ENCODE results near the gene EPHB2.

The EPHB2 gene

GRCh38 chr1:22877112-22877915, 166.7 kb downstream of the EPHB2 start:
- TF ChIP-seq CTCF (IDR thresholded peaks at IDR 0.05; ENCODE audit: low read depth, low read length) = no peak
- DNase-seq (ENCODE audit: extremely low read depth, low read depth) = no peak

- DNase-seq (ENCODE audit: extremely low read depth, low read depth) = no peak
- TF ChIP-seq CTCF (IDR thresholded peaks at IDR 0.05; ENCODE audit: low read depth, low read length) = no peak
Measured at GRCh38 chr1:22877980-22878379, 167.3 kb downstream of the EPHB2 start.

DNA sequence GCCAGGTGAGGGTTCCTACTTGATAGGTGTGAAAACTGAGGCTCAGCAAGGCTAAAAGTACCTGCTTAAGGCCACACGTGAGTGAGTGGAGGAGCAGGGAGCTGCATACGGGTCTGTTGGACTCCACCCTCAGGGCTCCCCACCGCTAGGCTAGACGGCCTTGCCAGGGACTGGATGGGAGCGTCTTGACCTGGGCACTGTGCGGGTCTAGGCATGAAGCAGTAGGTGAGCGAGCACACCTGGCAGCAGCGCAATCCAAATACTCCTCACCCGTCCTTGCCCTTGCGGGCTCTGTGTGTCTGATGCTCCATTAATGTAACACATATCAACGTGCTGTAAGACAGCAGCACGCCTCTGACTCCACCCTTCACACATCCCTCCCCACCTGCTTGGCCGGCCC, 168.0 kb downstream of the EPHB2 start:
- TF ChIP-seq CTCF (IDR thresholded peaks at IDR 0.05; ENCODE audit: low read depth, low read length) = no peak
- DNase-seq (ENCODE audit: extremely low read depth, low read depth) = no peak

- no peak for DNase-seq (ENCODE audit: extremely low read depth, low read depth)
- TF ChIP-seq CTCF (IDR thresholded peaks at IDR 0.05; ENCODE audit: low read depth, low read length) = no peak
Measured at GRCh38 chr1:22879445-22879844, 168.8 kb downstream of the EPHB2 start.

DNA sequence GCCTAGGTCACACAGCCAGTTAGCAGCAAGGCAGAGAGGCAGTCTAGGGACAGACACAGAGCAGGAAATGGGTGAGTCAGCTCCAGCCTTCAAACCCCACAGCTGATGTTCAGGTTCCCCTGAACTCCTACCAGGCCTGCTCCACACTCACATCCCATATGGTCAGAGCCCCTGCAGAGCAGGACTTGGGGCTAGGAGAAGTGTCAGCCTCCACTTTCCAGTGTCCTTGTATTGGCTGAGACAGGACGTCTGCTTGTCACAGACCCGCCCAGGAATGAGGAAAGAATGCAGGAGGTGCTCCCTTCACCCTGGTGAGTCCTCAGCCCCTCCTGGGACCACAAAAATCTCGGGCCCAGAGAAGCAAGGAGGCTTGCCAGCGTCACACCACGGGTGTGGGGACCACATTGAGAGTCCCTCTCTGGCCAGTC, 169.5 kb downstream of the EPHB2 start:
- no peak for TF ChIP-seq CTCF (IDR thresholded peaks at IDR 0.05; ENCODE audit: low read depth, low read length)
- DNase-seq (ENCODE audit: extremely low read depth, low read depth) = no peak

- no peak for TF ChIP-seq CTCF (IDR thresholded peaks at IDR 0.05; ENCODE audit: low read depth, low read length)
- no peak for DNase-seq (ENCODE audit: extremely low read depth, low read depth)
Measured at GRCh38 chr1:22883406-22883805, 172.8 kb downstream of the EPHB2 start.

- TF ChIP-seq CTCF (IDR thresholded peaks at IDR 0.05; ENCODE audit: low read depth, low read length) = no peak
- no peak for DNase-seq (ENCODE audit: extremely low read depth, low read depth)
Measured at GRCh38 chr1:22884806-22885530, 174.3 kb downstream of the EPHB2 start.
